GM19438 (cell line): ENCODE results near the gene VEGFA.

Source experiments
- ATAC-seq: cut with Tn5 transposase; IDR thresholded peaks from one replicate; pipeline ENCODE4 v1.9.1; 2021; ENCODE audit warnings: low read depth; ENCODE audit not compliant: unreplicated experiment

The VEGFA gene

DNA sequence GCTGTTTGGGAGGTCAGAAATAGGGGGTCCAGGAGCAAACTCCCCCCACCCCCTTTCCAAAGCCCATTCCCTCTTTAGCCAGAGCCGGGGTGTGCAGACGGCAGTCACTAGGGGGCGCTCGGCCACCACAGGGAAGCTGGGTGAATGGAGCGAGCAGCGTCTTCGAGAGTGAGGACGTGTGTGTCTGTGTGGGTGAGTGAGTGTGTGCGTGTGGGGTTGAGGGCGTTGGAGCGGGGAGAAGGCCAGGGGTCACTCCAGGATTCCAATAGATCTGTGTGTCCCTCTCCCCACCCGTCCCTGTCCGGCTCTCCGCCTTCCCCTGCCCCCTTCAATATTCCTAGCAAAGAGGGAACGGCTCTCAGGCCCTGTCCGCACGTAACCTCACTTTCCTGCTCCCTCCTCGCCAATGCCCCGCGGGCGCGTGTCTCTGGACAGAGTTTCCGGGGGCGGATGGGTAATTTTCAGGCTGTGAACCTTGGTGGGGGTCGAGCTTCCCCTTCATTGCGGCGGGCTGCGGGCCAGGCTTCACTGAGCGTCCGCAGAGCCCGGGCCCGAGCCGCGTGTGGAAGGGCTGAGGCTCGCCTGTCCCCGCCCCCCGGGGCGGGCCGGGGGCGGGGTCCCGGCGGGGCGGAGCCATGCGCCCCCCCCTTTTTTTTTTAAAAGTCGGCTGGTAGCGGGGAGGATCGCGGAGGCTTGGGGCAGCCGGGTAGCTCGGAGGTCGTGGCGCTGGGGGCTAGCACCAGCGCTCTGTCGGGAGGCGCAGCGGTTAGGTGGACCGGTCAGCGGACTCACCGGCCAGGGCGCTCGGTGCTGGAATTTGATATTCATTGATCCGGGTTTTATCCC is at the start of gene VEGFA:
TSS of gene VEGFA (plus strand) at position 686 of the 846 bp plus-strand sequence.
- ATAC-seq, result peak; percentile 41

DNA sequence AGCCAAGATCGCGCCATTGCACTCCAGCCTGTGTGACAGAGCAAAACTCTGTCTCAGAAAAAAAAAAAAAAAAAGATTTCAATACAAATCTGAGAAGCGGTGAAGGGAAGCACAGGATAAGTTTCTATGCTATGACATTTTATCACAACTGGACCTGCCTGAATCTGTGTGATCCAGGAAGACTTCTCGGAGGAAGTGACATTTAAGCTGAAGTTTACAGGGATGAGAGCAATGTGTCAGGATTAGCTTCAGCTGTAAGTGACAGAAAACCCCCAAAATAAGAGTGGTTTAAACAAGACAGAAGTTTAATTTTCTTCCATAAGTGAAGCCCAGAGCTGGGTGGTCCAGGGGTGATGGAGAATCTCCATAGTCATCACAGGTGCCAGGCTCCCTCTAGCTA is 49.0 kb upstream of the VEGFA start:
- no peak for ATAC-seq

- ATAC-seq, result no peak
Observed at GRCh38 chr6:43722920-43723545, 47.0 kb upstream of the VEGFA start.

DNA sequence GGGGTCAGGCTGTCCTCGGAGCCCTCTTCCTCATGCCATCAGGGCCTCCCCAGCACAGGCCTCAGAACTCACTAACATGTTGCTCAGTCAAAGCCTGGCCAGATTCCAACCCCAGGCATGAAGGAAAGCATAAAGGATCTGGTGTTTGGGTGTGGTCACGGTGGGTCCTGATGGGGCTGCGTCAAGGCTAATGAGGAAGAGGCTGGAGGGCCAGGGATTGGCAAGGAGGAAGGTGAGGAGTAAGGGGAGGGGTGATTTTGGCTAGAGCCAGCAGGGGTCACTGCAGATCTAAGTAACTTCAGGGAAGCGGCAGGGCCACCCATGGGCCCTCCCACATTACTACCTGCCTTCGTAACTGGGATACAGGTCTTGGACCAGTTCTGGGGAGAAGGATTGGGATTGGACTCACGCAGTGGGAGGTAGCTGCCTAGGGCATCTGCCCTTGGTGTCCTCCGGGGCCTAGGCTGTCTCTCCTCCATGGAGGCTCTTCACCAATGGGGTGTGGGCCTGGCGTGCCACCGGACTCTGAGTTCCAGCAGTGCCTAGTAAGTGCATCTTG is 46.2 kb upstream of the VEGFA start:
- peak; percentile 59 for ATAC-seq

DNA sequence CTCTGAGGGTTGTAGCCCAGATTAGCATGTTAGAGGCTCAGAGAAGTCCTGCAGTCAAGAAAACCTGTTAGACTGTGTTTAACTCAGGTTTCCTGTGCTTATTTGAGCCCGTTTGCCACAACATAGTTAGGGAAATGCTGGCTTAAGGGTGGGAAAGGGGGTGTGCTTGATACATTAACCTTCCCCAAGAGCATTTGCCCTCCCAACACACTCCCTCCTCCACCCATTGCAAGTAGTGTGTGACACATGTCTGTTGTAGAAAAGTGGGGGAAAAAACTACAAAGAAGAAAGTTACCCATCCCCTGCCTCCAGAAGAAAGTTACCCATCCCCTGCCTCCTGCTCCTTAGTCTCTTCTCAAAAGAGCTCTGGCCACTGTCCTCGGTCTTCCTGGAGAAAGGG is 45.7 kb upstream of the VEGFA start:
- no peak for ATAC-seq

- peak; percentile 75 for ATAC-seq
Observed at GRCh38 chr6:43724914-43725642, 44.9 kb upstream of the VEGFA start.

DNA sequence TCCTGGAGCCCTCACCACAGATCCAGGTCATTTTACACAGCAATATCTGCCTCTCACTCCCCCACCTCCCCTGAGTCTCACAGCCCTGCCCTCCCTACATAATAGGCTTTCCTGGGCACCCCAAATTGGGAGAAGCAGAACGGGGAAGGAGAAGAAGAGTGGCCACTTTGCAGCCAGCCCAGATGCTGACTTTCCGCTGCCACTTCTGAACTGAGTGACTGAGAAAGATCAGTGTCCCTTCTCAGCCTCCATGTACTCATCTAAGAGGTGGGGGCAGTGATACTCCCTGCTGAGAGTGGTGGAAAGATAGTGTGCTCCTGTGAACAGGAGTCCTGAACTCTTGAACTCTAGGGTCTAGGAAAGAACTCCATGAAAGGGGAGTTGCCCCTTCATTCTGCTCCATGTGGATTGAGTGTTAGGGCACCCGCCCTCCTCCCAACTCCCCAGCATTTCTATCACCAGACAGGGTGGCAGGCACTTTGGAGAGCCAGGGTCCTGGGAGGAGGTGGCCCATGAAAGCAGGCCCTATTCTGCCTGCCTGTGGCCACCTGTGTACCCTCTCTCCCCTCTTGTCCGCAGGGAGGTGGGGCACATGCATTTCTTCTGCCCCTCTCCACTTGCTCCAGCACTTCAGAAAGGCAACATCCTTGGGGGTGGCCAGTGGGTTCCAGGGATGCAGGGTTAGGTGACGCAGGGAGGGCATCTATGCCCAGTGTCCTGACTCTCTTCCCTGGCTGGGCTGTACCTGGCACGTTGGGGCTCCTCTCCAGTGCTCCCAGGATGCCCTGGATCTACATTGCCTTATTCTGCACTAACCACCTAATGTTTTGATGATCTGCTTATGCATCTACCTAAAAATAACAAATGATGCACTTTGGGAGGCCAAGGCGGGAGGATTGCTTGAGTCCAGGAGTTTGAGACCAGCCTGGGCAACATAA is 44.1 kb upstream of the VEGFA start:
- ATAC-seq, result no peak

GRCh38 chr6:43727634-43728033 is 42.4 kb upstream of the VEGFA start:
- ATAC-seq, result no peak

- no peak for ATAC-seq
Observed at GRCh38 chr6:43728586-43728985, 41.4 kb upstream of the VEGFA start.

GRCh38 chr6:43729537-43729936 is 40.5 kb upstream of the VEGFA start:
- no peak for ATAC-seq

- ATAC-seq, result no peak
Observed at GRCh38 chr6:43730634-43731033, 39.4 kb upstream of the VEGFA start.

DNA sequence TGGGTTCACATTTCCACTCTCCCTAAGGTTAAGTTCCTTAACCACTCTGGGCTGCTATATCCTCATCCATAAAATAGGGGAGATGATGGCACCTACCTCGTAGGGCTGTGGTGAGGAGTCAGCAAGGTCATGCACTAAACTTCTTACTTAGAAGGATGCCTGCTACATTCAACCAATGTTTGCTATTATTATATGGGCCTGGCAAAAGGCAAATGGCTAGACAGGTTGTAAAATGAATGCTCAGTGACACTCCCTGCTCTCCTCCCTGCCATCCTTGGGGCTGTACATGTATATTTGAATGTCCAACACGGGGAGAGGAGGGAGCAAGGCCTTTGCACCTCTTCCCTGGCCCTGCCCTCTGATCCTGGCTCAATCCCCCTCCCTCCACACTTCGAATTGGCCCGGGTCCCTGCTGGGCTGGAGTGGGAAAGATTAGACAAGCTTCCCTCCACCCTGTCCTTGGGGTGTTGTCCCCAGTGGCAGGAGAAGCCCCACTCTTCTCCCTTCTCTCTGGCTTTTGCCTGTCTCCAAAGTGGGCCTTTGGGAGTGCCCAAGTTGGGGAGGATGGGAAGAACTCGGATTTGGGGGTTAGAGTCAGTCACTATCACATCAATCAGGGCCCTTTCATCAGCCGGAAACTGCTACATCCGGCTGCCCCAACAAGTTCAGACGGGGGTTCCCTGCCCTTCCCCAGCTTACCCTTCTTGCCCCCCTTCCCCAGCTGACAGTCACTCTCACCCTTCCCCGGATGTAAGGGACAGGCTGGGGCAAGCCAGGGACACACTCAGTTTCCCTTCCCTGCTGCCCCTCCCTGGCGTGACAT is 36.3 kb upstream of the VEGFA start:
- ATAC-seq, result peak; percentile 82

DNA sequence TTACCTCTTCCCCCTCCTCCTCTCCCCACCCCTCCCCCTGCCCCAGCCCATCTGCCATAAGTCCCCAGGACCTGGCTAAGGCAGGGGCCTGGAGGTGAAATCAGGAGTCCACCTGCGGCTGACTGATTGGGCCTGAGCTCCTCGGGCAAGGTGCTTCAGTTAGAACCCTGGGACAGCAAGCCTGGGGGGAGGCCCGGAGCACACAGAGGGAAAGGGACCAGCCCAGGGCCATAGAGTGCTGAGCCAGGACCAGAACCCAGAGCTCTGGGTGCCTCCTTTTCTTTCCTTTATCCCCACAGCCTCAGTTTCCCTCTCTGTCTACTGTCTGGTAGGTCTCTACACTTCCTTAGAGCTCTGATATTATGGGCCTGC is 35.7 kb upstream of the VEGFA start:
- ATAC-seq, result no peak

- no peak for ATAC-seq
Observed at GRCh38 chr6:43735642-43736199, 34.3 kb upstream of the VEGFA start.

GRCh38 chr6:43736211-43736786 is 33.7 kb upstream of the VEGFA start:
- no peak for ATAC-seq

GRCh38 chr6:43736844-43737243 is 33.2 kb upstream of the VEGFA start:
- ATAC-seq, result no peak

- ATAC-seq, result no peak
Observed at GRCh38 chr6:43737272-43738081, 32.5 kb upstream of the VEGFA start.

GRCh38 chr6:43738267-43738676 is 31.7 kb upstream of the VEGFA start:
- ATAC-seq, result no peak
